Body of pancreas (tissue), 4 donors: ENCODE data around the gene C14orf119.
A peak's percentile ranks its signal among the peaks of the same experiment; 100 is the strongest.

Experiments
- POLR2A ChIP-seq, 3 donors: fragments of 450-650 bp; IDR thresholded peaks; one replicate each; pipeline ENCODE4 v1.6.1; 2016; ENCODE audit warnings: antibody characterized with exemption in 3 of 3, mild to moderate bottlenecking in 2 of 3
- TF ChIP-seq, protein P1 (sequence below), 7 experiments: fragments of 450-650 bp in 4 of 7; fragments of 200-600 bp in 3 of 7; sonication (generic) in 3 of 7; IDR thresholded peaks; one replicate each; pipeline ENCODE4 v1.5.1; 2016 to 2019; ENCODE audit warnings: antibody characterized with exemption in 7 of 7

DNA sequence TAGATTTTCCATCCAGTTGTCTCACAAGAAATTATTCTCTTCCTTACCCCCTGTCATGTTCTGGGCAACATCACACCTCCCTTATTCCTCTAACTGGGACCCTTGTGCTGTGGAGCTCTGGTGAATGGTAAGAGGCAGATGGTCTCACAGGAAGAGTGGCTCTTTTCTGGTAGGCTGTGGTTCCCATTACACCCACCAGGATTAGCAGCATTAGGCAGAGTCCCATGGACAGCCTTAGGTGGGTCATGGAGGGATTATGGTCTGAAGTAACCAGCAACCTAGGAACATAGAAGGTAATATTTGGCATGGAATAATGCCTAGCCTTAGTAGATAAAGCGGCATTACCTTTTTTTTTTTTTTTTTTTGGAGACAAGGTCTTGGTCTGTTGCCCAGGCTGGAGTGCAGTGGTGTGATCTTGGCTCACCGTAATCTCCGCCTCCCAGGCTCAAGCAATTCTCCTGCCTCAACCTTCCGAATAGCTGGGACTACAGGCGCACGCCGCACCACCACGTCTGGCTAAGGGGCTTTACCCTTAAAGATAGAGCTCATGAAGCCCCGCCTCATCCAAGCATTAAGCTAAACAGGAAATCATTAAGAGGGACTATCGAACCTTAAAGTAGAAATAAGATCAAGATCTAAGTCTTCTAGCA lies 4.0 kb downstream of the C14orf119 start:
- TF ChIP-seq, protein P1, sequence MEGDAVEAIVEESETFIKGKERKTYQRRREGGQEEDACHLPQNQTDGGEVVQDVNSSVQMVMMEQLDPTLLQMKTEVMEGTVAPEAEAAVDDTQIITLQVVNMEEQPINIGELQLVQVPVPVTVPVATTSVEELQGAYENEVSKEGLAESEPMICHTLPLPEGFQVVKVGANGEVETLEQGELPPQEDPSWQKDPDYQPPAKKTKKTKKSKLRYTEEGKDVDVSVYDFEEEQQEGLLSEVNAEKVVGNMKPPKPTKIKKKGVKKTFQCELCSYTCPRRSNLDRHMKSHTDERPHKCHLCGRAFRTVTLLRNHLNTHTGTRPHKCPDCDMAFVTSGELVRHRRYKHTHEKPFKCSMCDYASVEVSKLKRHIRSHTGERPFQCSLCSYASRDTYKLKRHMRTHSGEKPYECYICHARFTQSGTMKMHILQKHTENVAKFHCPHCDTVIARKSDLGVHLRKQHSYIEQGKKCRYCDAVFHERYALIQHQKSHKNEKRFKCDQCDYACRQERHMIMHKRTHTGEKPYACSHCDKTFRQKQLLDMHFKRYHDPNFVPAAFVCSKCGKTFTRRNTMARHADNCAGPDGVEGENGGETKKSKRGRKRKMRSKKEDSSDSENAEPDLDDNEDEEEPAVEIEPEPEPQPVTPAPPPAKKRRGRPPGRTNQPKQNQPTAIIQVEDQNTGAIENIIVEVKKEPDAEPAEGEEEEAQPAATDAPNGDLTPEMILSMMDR (IDR thresholded peaks at IDR 0.05) = peak in 3 of 7 experiments; percentile 13 to 18 (median 14)
- TF ChIP-seq POLR2A (IDR thresholded peaks at IDR 0.05) = no peak
